Measurements from ENCODE around the gene C11orf54. TPM values are rescaled to one million over a fixed set of nuclear protein-coding genes. Genes with fewer than 3 reads are reported as not detected.

The C11orf54 gene
- total RNA-seq, 1 experiment from 2014 or later: 19.3 TPM

DNA sequence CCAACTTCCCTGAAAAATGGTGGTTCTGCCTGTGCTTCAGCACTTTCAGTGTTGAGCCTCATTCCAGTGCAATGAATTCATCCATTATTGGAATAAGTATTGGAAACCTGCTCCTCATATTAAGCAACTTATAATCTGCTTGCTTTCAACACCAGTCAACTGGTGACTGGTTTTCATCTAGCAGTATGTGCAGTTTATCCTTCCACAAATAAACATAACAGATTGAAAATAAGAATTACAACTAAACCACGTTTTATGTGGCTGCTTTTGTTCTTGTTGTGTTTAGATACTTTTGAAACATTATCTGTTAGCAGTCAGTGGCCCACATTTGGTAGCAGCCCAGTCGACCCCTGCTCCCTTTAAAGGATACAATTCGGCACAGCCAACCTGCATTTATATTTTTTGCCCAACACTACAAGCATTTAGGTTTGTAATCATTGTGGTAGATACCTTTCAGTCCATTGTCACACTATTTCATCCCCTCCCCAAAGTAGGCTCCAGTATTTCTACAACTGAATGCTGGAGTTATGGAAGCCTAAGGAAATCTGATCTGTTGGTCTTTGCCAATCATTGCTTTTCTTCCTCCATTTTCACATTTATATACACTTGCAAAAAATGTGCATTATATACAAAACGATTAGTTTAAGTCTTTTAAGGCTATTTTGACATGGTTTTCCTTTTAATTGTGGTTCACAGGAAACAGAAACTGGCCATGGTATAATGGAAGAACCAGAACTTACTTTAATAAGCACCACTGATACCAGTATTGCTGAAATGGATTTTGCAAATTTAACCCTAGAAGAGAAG is 13.3 kb upstream of the C11orf54 start:
- DNase-seq: no peak
- Histone ChIP-seq H3K36me3 (replicated peaks; ENCODE audit: control insufficient read depth, insufficient read depth, low read length) (peaks cover 25% of the 10 kb centered on the region), H3K27me3 (ENCODE audit: control insufficient read depth, insufficient read depth, low read length) (no peaks in the 10 kb centered on the region)

DNA sequence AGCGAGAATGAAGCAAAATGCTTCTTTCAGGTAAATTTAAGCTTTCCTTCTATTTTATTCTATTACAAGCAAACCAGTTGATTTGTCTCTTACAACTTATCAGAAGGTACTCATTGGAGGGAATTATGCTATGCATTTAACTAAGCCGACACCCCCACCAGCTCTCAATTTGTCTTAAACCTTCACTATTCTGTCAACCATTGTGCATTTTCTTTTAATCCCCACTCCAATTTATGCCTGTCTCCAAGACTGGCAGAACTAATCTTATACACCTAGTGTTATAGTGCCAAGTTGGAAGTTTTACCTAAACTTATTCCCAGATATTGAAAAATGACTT is 12.7 kb upstream of the C11orf54 start:
- DNase-seq: no peak
- no peak overlapping the region for H3K4me3 ChIP-seq (ENCODE audit: insufficient read depth, low read depth, low read length)
- H3K27me3 ChIP-seq (ENCODE audit: control insufficient read depth, insufficient read depth, low read length): no peaks in the 10 kb centered on the region
- peaks cover 27% of the 10 kb centered on the region for H3K36me3 ChIP-seq (replicated peaks; ENCODE audit: control insufficient read depth, insufficient read depth, low read length)

More for the DNA sequence above, 13.3 kb upstream of the C11orf54 start:
- H3K4me3 ChIP-seq (ENCODE audit: insufficient read depth, low read depth, low read length): no peak overlapping the region

DNA sequence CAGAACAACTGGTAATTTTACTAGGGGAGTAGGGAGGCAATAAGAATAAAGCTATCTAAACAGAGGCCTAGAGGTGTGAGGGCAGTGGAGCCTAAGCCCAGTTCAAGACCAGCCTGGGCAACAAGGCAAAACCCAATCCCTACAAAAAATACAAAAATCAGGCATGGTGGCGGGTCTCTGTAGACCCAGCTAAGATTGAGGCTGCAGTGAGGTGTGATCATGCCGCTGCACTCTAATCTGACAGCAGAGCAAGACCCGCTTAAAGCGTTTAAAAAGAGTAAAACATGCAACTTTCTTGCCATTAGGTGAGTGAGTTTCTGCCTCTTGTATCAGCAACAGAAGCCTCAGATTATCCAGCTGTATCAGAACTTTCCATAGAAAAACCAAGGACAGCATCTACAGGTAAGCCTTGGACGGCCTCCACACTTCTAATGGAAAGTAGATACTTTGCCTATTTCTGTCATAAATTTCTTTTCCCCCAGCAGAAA is 12.3 kb upstream of the C11orf54 start:
- no peak for DNase-seq
- Histone ChIP-seq H3K36me3 (replicated peaks; ENCODE audit: control insufficient read depth, insufficient read depth, low read length) (peaks cover 28% of the 10 kb centered on the region), H3K4me3 (ENCODE audit: insufficient read depth, low read depth, low read length) (no peak overlapping the region), H3K27me3 (ENCODE audit: control insufficient read depth, insufficient read depth, low read length) (no peaks in the 10 kb centered on the region)

DNA sequence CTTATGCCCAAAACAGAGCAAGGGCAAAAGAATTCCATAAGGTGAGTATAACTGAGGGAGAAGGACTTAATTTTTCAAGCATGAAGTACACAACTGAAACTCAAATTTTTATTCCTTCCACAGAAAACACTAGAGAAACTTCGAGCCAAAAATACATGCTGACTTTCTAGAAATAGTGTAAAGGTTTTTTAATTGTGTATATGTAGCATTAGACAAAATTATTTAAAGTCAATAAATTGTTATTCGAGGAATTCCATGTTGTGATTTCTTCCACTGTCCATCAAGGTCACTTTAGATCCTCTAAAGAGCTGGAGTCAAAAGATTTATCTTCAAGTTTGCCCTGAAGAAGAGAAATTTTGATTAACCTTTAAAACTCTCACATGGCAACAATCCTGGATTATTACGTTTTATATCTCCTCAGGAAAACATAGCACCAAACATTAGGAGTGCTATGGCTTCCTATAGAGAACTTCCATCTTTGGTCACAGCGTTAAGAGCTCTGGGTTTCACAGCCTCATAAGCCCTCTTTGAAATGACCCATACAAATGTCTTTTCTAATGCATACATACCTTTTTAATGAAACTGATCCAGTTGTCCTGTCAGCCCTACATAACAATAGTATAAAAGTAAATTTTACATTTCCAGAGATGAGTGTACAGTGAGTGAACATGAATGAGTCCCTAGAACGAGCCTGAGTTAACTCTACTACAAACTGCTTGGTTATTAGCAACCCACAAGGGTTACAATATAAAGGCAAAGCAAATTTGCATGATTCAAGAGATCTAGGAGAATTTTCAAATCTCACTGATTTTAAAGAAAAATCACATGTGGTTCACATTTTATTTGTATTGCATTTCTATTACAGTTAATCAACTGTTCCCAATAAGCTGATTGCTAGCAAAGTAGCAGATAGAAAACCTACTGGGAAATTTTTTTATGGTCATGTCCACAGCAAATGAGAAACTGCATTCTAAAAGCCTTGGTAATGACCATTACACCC is 11.1 kb upstream of the C11orf54 start:
- Histone ChIP-seq H3K27me3 (ENCODE audit: control insufficient read depth, insufficient read depth, low read length) (no peaks in the 10 kb centered on the region), H3K36me3 (replicated peaks; ENCODE audit: control insufficient read depth, insufficient read depth, low read length) (peaks cover 38% of the 10 kb centered on the region), H3K4me3 (ENCODE audit: insufficient read depth, low read depth, low read length) (no peak overlapping the region)
- DNase-seq: no peak

DNA sequence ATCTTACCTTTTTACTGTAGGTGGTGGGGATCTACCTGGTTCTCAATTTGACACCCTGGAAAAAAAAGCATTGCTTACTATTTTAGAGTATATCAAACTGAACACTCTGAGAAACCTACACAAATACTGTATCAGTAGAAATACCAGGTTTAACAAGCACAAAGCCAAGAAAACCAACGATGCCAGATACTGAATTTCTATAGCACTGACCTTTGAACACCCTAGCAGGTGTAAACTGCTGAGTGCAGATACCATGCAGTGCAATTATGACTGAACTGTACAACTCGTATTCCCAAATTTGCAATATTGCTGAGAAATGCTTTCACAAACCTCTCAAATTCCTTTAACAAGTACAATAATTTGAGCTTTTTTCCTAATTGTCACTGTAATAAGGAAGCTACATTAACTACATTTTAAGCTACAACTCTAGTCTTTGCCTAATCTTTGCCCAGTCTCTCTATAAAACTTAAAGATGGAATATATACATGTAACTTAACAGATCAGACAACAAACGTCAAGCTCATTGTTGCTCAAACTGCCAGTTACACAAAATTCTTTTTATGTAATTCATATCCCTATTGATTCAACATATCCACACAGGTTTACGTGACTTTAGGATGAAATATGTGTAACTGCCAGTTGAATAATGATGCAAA is 9.1 kb upstream of the C11orf54 start:
- DNase-seq: no peak
- H3K36me3 ChIP-seq (replicated peaks; ENCODE audit: control insufficient read depth, insufficient read depth, low read length): peaks cover 48% of the 10 kb centered on the region
- no peaks in the 10 kb centered on the region for H3K27me3 ChIP-seq (ENCODE audit: control insufficient read depth, insufficient read depth, low read length)
- no peak overlapping the region for H3K4me3 ChIP-seq (ENCODE audit: insufficient read depth, low read depth, low read length)

DNA sequence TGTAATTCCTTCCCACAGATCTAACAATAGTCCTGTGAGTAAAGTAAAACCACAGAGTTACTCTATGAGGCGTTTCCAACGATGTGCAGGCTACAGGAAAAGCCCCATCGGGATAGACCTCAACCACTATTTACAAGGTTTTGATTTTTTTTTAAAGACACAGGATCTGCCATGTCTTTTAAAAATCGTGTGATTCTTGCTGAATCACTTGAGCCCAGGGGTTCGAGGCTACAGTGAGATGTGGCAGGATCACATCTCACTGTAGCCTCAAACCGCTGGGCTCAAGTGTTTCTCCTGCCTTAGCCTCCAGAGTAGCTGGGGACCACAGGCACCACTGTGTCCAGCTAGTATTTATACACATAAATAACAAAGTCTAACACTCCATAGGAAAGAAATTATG is 8.0 kb upstream of the C11orf54 start:
- Histone ChIP-seq H3K4me3 (ENCODE audit: insufficient read depth, low read depth, low read length) (no peak overlapping the region), H3K36me3 (replicated peaks; ENCODE audit: control insufficient read depth, insufficient read depth, low read length) (peaks cover 55% of the 10 kb centered on the region)
- DNase-seq: no peak

DNA sequence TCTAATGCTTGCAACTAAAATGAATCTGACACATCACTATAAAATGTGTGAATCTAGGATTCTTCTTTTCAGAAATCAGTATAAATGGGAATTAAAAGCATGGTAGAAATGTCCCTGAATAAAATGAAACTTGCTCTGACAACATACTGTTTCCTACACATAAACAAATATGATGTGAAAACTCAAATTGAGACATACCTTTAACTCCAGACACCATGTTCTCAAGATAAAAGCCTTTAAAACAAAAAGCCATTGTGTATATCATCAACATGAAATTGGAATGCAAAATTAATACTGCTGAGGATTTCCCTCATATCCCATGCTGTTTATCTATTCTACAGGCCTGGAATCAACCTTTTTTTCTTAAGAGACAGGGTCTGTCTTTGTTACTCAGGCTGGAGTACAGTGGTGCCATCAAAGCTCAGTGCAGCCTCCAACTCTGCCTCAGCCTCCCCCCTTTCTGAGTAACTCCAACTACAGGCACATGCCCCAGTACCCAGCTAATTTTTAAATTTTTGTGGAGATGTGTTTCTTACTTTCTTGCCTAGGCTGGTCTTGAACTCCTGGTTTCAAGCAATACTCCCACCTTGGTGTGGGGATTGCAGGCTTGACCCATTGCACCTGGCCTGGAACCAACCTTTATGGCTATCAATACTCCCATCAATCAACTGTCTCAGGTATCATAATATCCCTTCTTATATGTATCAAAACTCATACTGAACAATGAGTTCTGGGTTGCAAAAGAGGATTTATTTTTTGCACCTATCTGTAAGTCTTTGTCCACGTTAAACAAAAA is 6.8 kb upstream of the C11orf54 start:
- Histone ChIP-seq H3K27me3 (ENCODE audit: control insufficient read depth, insufficient read depth, low read length) (no peaks in the 10 kb centered on the region), H3K36me3 (replicated peaks; ENCODE audit: control insufficient read depth, insufficient read depth, low read length) (peaks cover 62% of the 10 kb centered on the region), H3K4me3 (ENCODE audit: insufficient read depth, low read depth, low read length) (no peak overlapping the region)

More for the DNA sequence above, 8.0 kb upstream of the C11orf54 start:
- H3K27me3 ChIP-seq (ENCODE audit: control insufficient read depth, insufficient read depth, low read length): no peaks in the 10 kb centered on the region

DNA sequence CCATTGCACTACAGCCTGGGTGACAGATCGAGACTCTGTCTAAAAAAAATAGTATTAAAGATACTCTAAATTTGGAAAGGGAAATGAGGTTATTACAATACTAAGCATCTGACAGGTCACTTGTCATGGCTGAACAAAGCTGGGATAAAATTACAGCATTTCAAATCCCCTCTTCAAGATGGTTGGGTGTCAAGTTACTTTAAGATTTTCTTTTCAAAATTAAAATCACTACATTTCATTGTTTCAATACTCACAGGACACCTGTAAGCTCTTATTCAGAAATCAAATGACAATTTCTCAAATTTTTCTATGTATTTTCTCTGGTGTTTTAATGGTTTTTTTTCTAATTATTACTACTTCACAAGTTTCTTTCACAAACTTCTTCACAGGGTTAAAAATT is 5.8 kb upstream of the C11orf54 start:
- DNase-seq: no peak
- no peaks in the 10 kb centered on the region for H3K27me3 ChIP-seq (ENCODE audit: control insufficient read depth, insufficient read depth, low read length)
- peaks cover 56% of the 10 kb centered on the region for H3K36me3 ChIP-seq (replicated peaks; ENCODE audit: control insufficient read depth, insufficient read depth, low read length)
- H3K4me3 ChIP-seq (ENCODE audit: insufficient read depth, low read depth, low read length): no peak overlapping the region

More for the DNA sequence above, 6.8 kb upstream of the C11orf54 start:
- DNase-seq: no peak

DNA sequence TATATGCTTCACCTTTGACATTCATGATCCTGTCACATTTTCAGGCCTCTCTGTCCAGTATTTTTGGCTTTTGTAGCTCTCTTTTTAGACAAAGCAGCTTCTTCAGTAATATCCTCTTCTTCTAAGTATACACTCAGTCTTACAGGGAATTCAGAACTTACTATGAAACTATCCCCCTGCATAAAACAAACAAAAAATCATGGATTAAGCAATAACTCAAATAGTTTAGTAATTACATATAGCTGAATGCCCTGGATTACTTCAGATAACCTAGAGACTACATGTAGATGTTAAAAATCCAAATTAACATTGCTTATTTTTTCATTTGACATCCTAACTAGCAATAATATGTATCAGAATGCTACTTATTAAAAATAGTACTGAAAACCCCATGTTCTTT is 5.3 kb upstream of the C11orf54 start:
- Histone ChIP-seq H3K4me3 (ENCODE audit: insufficient read depth, low read depth, low read length) (no peak overlapping the region), H3K36me3 (replicated peaks; ENCODE audit: control insufficient read depth, insufficient read depth, low read length) (peaks cover 55% of the 10 kb centered on the region), H3K27me3 (ENCODE audit: control insufficient read depth, insufficient read depth, low read length) (no peaks in the 10 kb centered on the region)
- DNase-seq: no peak

DNA sequence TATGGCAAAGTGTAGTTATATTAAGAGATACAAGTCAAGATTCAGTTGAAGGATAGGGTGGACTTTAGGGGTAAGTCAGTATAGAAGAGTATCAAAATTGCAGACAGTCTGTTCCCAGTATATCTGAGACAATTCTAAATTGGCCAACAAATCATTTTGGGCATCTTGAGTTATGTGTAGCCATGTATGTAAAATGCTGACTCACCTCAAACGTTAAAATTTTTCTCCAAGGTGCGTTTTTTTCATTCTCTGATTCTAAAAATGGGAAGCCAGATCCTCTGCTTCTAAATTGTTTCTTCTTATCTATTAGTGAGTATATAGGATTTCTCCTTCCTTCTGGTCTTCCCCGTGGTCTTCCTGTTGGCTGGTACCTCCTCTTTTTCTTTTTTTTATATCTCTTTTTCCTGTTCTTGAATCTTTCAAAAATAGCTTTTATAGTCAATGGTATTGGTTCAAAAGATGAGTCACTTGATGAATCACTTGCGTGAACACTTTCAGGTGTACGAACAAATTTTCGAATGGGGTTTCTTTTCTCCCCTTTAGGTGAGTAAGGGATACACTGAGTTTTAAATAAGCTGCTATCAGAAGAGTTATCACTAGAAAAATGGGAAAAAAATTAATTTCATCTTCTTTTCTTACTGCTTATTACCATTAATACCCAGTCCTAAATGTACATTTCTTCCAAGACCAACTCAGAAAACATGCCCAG is 3.4 kb upstream of the C11orf54 start:
- Histone ChIP-seq H3K36me3 (replicated peaks; ENCODE audit: control insufficient read depth, insufficient read depth, low read length) (peaks cover 44% of the 10 kb centered on the region), H3K27me3 (ENCODE audit: control insufficient read depth, insufficient read depth, low read length) (no peaks in the 10 kb centered on the region), H3K4me3 (ENCODE audit: insufficient read depth, low read depth, low read length) (no peak overlapping the region)
- no peak for DNase-seq

DNA sequence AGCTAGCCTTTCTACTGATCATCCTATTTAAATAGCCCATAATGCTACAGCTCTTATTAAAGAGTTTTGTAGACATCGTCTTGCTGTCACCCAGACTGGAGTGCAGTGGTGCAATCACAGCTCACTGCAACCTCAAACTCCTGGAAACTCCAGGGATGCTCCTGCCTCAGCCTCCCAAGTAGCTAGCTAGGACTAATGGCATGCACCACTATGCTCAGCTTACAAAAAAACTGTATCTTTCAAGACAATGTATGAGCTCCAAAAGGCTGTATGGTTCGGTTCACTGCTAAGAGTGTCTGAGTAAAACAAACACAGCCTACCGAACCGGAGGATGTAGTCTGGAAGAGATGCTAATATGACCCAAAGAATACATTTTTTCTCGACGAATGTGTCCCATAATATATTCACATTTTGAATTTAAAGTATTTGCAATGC is 2.8 kb upstream of the C11orf54 start:
- DNase-seq: no peak
- H3K27me3 ChIP-seq (ENCODE audit: control insufficient read depth, insufficient read depth, low read length): no peaks in the 10 kb centered on the region

DNA sequence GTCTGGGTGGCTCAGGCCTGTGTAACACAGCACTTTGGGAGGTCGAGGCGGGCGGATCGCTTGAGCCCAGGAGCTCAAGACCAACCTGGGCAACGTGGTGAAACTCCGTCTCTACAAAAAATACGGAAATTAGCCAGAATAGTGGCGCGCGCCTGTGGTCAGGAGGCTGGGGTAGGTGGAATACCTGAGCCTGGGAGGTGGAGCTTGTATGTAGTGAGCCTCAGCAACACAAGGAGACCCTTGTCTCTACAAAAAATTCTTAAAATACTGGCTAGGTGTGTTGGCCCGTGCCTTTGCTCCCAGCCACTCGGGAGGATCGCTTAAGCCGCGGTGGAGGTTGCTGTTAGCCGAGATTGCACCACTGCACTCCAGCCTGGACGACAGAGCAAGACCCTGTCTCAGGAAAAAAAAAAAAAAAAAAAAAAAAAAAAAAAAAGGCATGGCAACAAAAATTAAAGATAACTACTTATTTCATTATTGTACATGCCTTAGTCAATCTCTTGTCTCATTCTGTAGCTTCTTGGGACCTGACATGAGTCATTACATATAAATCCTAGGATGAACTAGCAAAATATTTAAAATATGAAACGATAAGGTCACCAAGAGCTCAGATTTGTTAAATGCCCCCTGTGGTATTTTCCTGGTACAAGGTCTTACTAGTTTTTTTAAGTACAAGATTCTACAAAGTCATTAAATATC is 1.3 kb upstream of the C11orf54 start:
- peak; percentile 33 for DNase-seq
- Histone ChIP-seq H3K36me3 (replicated peaks; ENCODE audit: control insufficient read depth, insufficient read depth, low read length) (peaks cover 30% of the 10 kb centered on the region), H3K4me3 (ENCODE audit: insufficient read depth, low read depth, low read length) (peak overlapping the region; percentile 98), H3K27me3 (ENCODE audit: control insufficient read depth, insufficient read depth, low read length) (no peaks in the 10 kb centered on the region)

More for the DNA sequence above, 2.8 kb upstream of the C11orf54 start:
- H3K36me3 ChIP-seq (replicated peaks; ENCODE audit: control insufficient read depth, insufficient read depth, low read length): peaks cover 39% of the 10 kb centered on the region
- no peak overlapping the region for H3K4me3 ChIP-seq (ENCODE audit: insufficient read depth, low read depth, low read length)

DNA sequence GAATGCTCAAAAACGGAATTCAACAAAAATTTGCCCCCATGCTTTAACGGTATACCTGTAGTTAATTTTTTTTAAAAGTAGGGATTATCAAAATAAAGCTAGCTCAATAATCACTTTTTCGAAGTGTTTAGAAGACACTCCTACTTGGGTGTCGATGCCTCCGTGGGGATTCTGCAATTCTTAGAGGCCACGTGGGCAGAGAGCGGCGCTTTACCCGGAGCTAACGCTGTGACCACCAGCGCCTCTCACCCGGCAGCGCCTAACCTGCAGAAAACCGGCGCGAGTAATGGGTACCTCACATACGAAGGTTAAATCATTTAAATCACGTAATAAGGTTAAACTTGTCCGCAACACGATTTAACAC is 760 bp upstream of the C11orf54 start:
- Histone ChIP-seq H3K4me3 (ENCODE audit: insufficient read depth, low read depth, low read length) (peak overlapping the region; percentile 98), H3K27me3 (ENCODE audit: control insufficient read depth, insufficient read depth, low read length) (no peaks in the 10 kb centered on the region), H3K36me3 (replicated peaks; ENCODE audit: control insufficient read depth, insufficient read depth, low read length) (peaks cover 27% of the 10 kb centered on the region)
- DNase-seq: peak; percentile 48

All from H7 (cell line).